CD4-positive, alpha-beta T cell treated with Interleukin-2 at 100 ng/mL for 4 hours (primary cell): Measurements from ENCODE around the gene POLRMT.
A peak's percentile ranks its signal among the peaks of the same experiment; 100 is the strongest.
"Not testable (repeated sequence)": the region's sequence is repeated elsewhere in the genome, so short reads cannot be mapped to it uniquely, and the experiment has no call there.

ENCODE experiments used
- DNase-seq: peaks from one replicate; pipeline ENCODE4 v3.0.0-alpha.2; 2020; ENCODE audit warnings: low spot score

POLRMT gene

GRCh38 chr19:633068-633785 is at the start of gene POLRMT:
TSS of gene POLRMT (minus strand) at chr19:633537. CDS start at chr19:633512, 25 bp downstream.
- peak; percentile 98 for DNase-seq

- DNase-seq: no peak
These were observed 49.5 kb upstream of the POLRMT start for GRCh38 chr19:682678-683320.

DNA sequence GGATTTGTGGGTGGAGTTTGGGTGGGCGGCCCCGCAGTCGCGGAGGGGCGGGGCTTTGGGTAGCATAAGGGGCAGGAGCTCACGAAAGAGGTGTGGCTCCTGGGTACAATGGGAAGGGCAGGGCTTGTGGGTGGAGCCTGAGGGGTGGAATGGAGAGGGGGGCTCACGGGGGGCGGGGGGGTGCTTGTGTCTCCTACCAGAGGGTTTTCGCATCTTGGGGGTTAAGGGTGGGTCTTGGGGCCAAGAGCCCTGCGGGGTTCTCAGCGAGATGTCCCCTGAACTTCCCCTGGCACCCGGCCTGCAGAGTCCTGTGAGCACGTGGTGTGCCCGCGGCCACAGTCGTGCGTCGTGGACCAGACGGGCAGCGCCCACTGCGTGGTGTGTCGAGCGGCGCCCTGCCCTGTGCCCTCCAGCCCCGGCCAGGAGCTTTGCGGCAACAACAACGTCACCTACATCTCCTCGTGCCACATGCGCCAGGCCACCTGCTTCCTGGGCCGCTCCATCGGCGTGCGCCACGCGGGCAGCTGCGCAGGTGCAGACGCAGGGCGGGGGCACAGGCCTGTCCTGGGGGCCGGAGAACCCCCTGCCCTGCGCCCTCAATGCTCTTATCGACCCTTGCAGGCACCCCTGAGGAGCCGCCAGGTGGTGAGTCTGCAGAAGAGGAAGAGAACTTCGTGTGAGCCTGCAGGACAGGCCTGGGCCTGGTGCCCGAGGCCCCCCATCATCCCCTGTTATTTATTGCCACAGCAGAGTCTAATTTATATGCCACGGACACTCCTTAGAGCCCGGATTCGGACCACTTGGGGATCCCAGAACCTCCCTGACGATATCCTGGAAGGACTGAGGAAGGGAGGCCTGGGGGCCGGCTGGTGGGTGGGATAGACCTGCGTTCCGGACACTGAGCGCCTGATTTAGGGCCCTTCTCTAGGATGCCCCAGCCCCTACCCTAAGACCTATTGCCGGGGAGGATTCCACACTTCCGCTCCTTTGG is 48.0 kb upstream of the POLRMT start:
- DNase-seq: no peak

DNA sequence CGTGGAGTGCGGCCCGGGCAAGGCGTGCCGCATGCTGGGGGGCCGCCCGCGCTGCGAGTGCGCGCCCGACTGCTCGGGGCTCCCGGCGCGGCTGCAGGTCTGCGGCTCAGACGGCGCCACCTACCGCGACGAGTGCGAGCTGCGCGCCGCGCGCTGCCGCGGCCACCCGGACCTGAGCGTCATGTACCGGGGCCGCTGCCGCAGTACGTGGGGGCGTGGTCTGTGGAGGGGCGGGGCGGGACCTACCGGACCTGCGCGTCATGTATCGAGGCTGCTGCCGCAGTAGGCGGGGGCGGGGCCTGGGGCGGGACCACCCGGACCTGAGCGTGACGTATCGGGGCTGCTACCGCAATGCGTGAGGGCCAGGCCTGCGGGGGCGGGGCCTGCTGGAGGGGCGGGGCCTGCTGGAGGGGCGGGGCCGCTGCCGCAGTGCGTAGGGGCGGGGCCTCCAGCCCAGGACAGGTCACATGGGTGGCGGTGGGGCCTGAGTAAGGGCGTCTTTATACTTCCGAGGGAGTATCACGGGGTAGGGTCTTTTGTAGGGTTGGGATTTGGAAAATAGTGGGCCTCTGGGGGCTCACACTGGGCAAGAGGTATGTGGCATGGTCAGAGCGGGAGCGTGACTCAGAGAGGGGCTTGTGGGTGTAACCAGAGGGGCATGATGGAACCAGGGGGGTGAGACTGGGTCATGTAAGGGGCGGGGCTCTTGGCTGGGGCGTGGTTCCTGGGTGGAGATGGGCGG is 47.1 kb upstream of the POLRMT start:
- DNase-seq: peak; percentile 99

GRCh38 chr19:679418-680286 is 46.3 kb upstream of the POLRMT start:
- DNase-seq: peak; percentile 14

- no peak for DNase-seq
These were observed 45.6 kb upstream of the POLRMT start for GRCh38 chr19:678791-679388.

GRCh38 chr19:677601-678436 is 44.5 kb upstream of the POLRMT start:
- no peak for DNase-seq

DNA sequence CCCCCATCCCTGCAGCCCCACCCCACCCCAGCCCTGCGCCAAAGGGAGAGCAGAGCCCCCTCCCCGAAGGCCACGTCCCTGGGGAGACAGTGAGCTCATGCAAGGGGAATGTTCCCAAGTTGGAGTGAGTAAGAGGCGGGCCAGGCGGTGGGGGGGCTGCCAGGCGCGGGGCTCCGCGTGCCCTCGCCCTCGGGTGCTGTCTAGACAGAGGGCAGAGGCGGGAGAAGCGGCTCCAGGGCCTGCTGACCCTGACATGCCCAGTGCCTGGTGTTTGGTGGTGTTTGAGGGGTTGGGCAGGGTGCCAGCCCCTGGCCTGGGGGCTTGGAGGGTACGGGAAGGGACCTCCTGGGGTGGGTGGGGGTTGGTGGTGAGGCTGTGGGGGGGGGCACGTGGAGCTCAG is 43.9 kb upstream of the POLRMT start:
- DNase-seq: no peak

DNA sequence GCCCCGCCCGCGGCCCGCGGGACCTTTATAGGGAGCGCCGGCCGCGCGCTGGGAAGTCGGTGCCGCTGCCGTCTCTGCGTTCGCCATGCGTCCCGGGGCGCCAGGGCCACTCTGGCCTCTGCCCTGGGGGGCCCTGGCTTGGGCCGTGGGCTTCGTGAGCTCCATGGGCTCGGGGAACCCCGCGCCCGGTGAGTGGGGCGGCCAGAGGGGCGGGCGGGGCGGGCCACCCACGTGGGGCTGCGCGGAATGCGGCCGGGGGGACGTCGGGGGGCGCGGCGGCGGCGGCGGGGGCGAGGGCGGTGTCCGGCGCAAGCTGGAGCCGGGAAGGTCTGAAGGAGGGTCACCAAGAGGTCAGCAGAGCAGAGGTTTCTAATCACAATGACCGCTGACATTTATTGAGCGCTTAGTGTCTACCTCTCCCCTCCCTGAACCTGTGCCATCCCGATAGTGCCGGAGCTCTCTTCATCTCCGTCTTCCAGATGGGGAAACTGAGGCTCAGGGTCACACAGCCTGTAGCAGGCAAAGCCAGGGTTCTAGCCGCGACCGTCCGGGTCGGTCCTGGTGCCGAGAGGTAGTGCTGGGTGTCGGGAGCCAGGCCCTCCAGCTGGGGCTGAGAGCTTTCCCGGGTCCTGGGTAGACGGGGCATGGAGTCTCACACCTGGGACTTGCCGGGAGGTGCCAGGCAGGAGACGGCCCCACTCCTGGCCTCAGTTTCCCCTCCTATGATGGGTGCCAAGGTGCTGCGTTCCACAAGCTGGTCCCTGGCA is 43.2 kb upstream of the POLRMT start, which contains the start of gene FSTL3:
FSTL3 (plus strand) TSS at position 54 of the 767 bp plus-strand sequence; CDS start at position 86, 32 bp downstream.
- no peak for DNase-seq

DNA sequence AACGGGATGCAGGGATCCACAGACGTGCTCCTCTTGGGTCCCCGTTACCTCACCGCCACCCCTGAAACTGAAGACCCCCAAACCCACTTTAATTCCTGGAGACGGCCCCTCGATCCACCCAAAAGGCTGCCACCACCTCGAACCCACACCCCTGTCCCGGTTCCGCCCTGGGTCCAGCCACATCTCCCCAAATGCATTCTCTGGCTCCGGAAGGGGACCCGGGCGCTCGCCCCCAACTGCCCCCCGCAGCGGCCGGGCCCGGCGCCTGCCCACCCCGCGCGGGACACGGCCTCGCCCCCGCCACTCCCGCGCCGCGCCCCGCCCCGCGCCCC is 42.6 kb upstream of the POLRMT start:
- no peak for DNase-seq

GRCh38 chr19:674282-675151 is 41.2 kb upstream of the POLRMT start:
- DNase-seq: no peak

DNA sequence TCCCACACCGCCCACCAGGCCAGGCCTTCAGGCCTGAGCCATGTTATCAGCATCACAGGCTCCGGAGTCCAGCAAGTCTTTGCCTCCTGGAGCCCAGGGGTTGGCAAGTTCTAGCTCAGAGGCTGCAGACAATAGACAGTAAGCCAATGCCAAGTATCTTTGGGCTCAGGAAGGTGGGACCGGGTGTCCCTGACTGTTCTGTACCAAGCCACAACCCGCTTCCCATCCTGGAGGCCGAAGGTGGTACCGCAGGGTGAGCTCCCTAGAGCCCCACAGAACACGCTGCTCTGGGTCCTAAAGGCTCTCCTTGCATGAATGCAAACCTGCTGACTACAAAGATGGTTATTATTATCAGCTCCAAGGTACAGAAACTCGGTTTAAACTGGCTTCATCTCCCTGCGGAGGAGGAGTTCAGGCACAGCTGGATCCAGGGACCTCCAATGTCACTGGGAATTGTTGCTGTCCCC is 37.3 kb upstream of the POLRMT start:
- no peak for DNase-seq

DNA sequence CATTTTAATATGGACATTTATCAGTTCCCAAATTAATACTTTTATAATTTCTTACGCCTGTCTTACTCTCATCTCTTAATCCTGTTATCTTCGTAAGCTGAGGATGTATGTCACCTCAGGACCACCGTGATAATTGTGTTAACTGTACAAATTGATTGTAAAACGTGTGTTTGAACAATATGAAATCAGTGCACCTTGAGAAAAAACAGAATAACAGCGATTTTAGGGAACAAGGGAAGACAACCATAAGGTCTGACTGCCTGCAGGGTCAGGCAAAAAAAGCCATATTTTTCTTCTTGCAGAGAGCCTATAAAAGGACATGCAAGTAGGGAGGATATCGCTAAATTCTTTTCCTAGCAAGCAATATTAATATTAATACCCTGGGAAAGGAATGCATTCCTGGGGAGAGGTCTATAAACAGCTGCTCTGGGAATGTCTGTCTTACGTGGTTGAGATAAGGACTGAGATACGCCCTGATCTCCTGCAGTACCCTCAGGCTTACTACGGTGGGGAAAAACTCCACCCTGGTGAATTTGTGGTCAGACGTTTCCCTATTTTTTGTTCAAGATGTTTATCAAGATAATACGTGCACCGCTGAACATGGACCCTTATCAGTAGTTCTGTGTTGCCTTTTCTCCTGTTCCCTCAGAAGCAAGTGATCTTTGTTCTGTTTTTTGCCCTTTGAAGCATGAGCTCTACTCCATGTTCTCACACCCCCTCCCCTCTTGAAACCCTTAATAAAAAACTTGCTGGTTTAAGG is 35.5 kb upstream of the POLRMT start:
- not testable (repeated sequence) for DNase-seq

DNA sequence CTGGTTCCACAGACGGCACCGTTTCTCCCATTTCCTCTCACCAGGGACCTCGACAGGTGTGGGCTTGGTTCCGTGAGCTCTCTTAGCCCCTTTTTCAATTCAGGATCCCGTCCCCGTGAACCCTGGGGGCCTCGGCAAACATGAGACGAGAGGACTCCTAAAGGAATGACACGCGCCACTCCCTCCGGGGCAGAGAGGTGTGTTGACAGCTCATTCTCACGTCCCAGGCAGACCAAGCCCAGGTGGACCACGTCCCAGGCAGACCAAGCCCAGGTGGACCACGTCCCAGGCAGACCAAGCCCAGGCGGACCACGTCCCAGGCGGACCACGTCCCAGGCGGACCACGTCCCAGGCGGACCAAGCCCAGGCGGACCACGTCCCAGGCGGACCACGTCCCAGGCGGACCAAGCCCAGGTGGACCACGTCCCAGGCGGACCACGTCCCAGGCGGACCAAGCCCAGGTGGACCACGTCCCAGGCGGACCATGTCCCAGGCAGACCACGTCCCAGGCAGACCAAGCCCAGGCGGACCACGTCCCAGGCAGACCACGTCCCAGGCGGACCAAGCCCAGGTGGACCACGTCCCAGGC is 33.7 kb upstream of the POLRMT start:
- DNase-seq: not testable (repeated sequence)

DNA sequence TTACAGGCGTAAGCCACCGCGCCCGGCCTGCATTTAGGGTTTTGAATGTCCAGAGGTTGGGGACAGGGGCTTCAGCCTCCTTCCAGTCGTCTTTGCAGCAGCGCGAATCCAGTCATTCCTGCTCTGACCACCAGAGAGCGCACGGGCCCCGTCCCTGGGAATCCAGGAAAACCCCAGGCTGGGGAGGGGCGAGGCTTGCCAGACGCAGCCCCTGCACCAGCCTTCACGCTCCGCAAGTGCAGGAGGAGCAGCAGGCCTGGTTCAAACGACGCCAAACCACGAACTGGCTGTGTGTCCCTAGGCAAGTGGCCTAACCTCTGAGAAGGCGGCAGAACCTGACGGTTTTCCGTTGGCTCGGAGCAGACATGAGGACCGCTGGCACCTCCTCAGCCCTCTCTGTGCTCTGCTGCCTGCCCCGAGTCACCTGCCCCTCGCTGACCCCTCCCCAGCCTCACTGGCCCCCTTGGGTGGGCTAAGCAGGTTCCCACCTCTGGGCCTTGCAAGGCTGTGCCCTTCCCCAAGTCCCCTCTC is 31.6 kb upstream of the POLRMT start:
- peak; percentile 85 for DNase-seq

DNA sequence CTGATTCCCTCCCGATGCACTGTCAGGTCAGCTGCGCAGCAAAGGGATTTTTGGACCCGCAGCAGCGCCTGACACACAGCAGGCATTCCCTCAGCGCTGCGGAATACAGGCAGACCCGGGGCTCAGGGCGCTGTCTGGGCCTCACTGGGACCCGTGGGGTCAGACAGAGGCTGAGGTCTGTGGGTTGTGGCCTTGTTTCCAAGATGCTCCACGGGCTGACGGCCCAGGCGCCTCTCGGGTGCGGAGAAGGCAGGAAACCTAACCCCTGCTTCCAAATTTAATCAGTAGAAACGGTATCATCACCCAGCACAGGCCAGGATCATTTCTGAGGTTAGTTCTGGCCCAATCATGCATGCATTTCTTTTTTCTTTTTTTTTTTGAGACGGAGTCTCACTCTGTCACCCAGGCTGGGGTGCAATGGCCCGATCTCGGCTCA is 30.4 kb upstream of the POLRMT start:
- DNase-seq: no peak
